ENCODE data around the gene AMIGO1.
A peak's percentile ranks its signal among the peaks of the same experiment; 100 is the strongest.

Gene AMIGO1, protein sequence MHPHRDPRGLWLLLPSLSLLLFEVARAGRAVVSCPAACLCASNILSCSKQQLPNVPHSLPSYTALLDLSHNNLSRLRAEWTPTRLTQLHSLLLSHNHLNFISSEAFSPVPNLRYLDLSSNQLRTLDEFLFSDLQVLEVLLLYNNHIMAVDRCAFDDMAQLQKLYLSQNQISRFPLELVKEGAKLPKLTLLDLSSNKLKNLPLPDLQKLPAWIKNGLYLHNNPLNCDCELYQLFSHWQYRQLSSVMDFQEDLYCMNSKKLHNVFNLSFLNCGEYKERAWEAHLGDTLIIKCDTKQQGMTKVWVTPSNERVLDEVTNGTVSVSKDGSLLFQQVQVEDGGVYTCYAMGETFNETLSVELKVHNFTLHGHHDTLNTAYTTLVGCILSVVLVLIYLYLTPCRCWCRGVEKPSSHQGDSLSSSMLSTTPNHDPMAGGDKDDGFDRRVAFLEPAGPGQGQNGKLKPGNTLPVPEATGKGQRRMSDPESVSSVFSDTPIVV

DNA sequence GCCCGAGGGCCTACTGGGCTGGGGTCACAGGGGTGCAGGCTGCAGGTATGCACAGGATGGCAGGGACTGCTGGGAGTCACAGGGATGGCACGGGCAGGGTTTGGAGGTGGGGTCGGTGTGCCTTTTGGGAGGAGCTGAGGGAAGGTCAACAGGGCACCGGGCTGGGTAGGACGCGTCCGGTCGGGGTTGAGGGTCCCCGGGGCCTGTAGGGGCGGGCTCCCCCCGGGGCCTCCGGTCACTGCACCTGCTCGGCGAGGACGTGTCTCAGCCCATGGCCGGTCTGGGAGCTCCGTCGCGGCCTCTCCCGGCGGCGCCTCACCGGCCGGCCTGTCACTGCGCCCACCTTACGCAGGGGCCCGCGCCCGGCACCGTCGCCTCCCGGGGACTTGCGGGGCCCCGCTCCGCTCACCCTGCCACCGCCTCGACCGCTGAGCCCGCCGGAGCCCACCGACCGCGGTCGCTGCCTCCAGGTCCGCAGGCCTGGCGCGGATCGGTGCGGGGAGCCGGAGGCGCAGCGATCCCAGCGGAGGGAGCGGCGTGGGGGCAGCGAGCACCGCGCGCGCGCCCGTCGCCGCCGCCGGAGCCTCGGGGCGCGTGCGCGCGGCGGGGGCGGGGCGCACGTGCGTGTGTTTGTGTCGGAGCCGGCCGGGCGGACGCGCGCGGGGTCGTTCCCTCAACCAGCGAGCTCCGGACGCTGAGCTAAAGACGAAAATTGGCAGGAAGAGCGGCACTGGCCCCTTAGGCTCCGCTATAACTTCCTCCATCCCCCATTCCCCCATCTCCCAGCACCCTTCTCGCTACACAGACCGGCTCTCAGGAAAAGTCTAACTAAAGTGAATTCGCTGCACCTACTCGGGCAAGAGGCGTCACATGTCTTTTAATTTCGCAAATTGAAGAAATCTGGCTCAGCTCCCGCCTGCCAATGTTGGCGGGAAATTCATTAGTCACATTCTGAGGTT is at the start of gene AMIGO1:
TSS of gene AMIGO1 (minus strand) at position 552 of the 959 bp plus-strand sequence. CDS start 815 bp downstream, outside the sequence.
- TF ChIP-seq, protein P1, sequence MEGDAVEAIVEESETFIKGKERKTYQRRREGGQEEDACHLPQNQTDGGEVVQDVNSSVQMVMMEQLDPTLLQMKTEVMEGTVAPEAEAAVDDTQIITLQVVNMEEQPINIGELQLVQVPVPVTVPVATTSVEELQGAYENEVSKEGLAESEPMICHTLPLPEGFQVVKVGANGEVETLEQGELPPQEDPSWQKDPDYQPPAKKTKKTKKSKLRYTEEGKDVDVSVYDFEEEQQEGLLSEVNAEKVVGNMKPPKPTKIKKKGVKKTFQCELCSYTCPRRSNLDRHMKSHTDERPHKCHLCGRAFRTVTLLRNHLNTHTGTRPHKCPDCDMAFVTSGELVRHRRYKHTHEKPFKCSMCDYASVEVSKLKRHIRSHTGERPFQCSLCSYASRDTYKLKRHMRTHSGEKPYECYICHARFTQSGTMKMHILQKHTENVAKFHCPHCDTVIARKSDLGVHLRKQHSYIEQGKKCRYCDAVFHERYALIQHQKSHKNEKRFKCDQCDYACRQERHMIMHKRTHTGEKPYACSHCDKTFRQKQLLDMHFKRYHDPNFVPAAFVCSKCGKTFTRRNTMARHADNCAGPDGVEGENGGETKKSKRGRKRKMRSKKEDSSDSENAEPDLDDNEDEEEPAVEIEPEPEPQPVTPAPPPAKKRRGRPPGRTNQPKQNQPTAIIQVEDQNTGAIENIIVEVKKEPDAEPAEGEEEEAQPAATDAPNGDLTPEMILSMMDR (IDR thresholded peaks at IDR 0.05; ENCODE audit: low read length, missing control alignments) = no peak
- peak within 1 kb of the TSS; percentile 63 for H3K4me3 ChIP-seq (replicated peaks; ENCODE audit: low read depth, low read length)
- DNase-seq (ENCODE audit: low read depth) = peak; percentile 42

DNA sequence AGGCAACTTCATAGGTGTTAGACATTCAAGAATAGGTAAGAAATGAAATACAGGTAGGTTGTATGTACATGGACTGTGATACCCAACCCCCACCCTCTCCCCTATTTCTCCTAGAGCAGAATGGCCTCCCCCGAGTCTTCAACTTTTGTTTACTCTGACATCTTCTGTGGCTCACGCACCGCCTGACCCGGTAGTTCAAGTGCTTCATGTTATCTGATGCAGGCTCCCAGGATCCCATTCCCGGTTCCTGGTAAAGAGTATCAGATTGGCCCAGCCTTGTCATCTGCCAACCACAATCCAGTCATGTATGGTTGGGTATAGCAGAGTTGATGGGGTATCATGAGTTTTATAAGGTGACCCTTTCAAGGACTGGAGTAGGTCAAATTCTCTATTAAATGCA is 48.0 kb upstream of the AMIGO1 start:
- no peak for DNase-seq (ENCODE audit: low read depth)
- TF ChIP-seq, protein P1 (IDR thresholded peaks at IDR 0.05; ENCODE audit: low read length, missing control alignments) = no peak
- no peak overlapping the region for H3K4me3 ChIP-seq (replicated peaks; ENCODE audit: low read depth, low read length)

DNA sequence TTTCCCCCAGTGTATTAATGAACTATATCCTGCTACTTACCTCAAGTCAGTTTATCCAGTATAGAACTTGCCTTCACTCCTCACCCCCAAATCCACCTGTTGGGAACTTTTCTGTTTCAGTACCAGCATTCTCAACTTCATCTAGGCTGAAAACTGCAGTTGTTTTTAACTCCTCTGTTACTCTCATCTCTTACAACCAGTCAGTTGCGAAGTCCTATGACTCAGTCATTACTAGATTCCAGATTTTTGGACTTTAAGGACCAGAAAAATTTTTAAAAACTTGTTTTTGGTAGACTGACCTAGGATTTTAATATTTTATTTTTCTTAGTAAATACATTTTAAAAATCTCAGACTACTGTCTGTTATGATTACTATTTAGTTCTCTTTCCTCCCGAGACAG is 47.0 kb upstream of the AMIGO1 start:
- no peak for DNase-seq (ENCODE audit: low read depth)
- TF ChIP-seq, protein P1 (IDR thresholded peaks at IDR 0.05; ENCODE audit: low read length, missing control alignments) = no peak

DNA sequence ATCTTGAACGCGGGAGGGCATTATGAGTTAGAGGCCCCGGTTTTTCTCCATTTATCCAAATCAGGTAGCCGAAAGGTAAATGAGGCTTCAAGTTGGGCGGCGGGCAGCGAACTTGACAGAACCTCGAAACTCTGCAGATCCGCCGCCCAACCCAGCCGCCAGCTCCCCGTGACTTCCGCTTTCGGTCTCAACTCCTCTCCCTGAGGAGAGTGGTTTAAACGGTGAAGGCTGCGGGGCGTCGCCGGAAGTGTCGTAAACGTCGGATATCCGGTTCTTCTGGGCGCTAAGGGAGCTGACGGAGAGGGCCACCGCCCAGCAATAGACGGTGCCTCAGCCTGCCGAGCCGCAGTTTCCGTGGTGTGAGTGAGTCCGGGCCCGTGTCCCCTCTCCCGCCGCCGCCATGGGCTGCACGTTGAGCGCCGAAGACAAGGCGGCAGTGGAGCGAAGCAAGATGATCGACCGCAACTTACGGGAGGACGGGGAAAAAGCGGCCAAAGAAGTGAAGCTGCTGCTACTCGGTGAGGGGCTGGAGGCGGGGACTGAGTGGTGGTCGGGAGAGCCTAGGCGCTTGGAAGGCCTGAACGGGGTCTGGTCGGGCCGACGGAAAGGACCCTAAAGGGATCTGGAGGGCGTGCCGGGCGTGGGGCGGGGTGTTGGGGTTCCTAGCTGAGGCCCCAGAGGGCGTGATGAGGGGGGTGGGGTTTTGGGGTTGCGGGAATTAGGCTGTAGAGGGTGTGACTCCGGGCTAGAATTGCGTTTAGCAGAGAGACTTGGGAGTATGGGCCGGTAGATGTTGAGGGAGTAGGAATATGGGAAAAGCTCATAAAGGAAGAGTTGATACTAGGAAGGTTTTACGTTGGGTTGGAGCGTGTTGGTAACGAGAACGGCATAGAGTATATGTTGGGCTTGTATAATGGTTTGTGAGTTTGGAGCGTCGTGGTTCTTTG is 39.1 kb upstream of the AMIGO1 start, which contains the start of gene GNAI3:
TSS of gene GNAI3 (plus strand) at position 295 of the 947 bp plus-strand sequence. CDS start at position 401, 106 bp downstream.
- TF ChIP-seq, protein P1 (IDR thresholded peaks at IDR 0.05; ENCODE audit: low read length, missing control alignments) = no peak
- DNase-seq (ENCODE audit: low read depth) = peak; percentile 97
- peak within 1 kb of the TSS; percentile 73 for H3K4me3 ChIP-seq (replicated peaks; ENCODE audit: low read depth, low read length)

More for the DNA sequence above, 47.0 kb upstream of the AMIGO1 start:
- H3K4me3 ChIP-seq (replicated peaks; ENCODE audit: low read depth, low read length) = no peak overlapping the region

DNA sequence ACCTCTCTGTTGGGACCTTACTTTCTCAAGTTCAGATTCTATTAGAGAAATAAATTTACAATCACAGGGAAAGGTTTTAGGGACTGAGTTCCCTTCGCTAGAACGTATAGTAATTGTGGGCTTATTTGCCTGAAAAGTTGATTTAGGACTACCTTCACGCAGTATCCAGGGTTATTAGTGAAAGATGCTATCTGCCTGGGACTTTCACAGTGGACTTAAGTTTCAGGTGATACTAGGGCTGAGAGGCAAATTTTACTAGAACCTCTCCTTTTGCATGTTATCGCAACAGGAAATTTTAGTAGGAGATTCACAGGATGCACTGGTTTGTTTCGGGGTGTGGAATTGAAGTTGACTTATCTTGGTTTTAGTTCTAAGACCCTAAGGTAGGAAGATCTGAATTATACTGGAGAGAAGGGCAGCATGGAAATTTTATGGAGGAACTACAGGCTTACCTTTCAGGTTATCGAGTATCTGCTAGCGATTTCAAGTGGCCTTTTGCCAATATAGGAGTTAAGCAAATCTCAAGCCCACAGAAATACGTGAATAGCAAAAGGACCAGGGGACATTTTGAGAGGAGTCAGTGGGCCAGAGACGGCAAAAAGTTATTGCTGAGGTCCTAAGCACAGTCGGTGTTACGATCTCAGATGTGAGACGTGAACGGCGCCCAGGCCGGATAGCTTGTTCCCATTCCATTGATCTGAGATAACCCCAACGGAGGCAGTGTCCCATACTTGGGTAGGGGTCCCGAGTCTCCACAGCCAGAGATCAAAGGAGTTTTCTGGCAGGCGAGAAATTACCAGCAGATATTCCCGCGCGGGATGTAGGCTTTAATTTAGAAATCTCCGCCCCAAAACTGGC is 38.2 kb upstream of the AMIGO1 start:
- TF ChIP-seq, protein P1 (IDR thresholded peaks at IDR 0.05; ENCODE audit: low read length, missing control alignments) = no peak
- peak; percentile 22 for DNase-seq (ENCODE audit: low read depth)
- peak overlapping the region; percentile 73 for H3K4me3 ChIP-seq (replicated peaks; ENCODE audit: low read depth, low read length)
